HCT116 (cell line): Measurements from ENCODE around the gene STPG1. TPM values are rescaled to one million over a fixed set of nuclear protein-coding genes. Genes with fewer than 3 reads are reported as not detected.
A peak's percentile ranks its signal among the peaks of the same experiment; 100 is the strongest.

Source experiments
- ATAC-seq: fragments of 200-7000 bp; cut with Tn5 transposase; 2 replicates; pipeline ENCODE4 v1.9.1; 2020; ENCODE audit warnings: mild to moderate bottlenecking, moderate library complexity
- BruUV-seq: library from RNA; stranded (reverse); fragments of 400-500 nt; replicated peaks from 2 replicates; lab custom pipeline; 2021; lab: Mats Ljungman, UMichigan
- CTCF ChIA-PET: fragments of 300-600 bp; sonication (Branson Sonifier 250); formaldehyde crosslinking; loops from one replicate; lab custom pipeline; 2021; ENCODE audit warnings: antibody characterized with exemption; lab: Charles Lee
- POLR2A ChIA-PET: fragments of 300-600, 350-600 bp; sonication (Branson Sonifier 250); formaldehyde crosslinking; loops from one replicate; lab custom pipeline; 2021; ENCODE audit warnings: antibody characterized with exemption; lab: Charles Lee
- RAD21 ChIA-PET, 2 experiments: fragments of 300-600 bp; sonication (Branson Sonifier 250); formaldehyde crosslinking; loops; one replicate each; lab custom pipeline; 2023; ENCODE audit warnings: low total read pairs in 2 of 2; ENCODE audit not compliant: uncharacterized antibody in 2 of 2, unreplicated experiment in 2 of 2, low non-redundant PET in 1 of 2; lab: Charles Lee
- DNase-seq: peaks from one replicate; pipeline ENCODE4 v3.0.0-alpha.2; 2010; ENCODE audit warnings: low read depth, low spot score
- H2AFZ ChIP-seq: fragments of 200-600 bp; shearing (Covaris generic), sonication (generic); 2 replicates; pipeline ENCODE4 v1.6.1; 2017; ENCODE audit warnings: low read depth, mixed run types, mixed read lengths, antibody characterized with exemption, low read length; ENCODE audit not compliant: poor library complexity, severe bottlenecking
- H3K27ac ChIP-seq: 2 replicates; pipeline ENCODE4 v1.5.1; 2012; ENCODE audit warnings: low read depth, low read length
- H3K27me3 ChIP-seq: fragments of 200-600 bp; sonication (generic); 2 replicates; pipeline ENCODE4 v1.6.1; 2016; ENCODE audit warnings: mixed run types, low read length, mixed read lengths; ENCODE audit not compliant: insufficient read depth
- H3K36me3 ChIP-seq, 2 experiments: fragments of 200-500 bp in 1 of 2; fragments of 200-600 bp in 1 of 2; sonication (Bioruptor generic) in 1 of 2; sonication (generic) in 1 of 2; 2 replicates each; pipeline versions ENCODE4 v1.5.1 to v1.6.1; 2014 to 2016; ENCODE audit warnings: low read length in 2 of 2, inconsistent platforms in 1 of 2, mixed read lengths in 1 of 2, mixed run types in 1 of 2; ENCODE audit not compliant: insufficient read depth in 2 of 2, control insufficient read depth in 1 of 2
- H3K4me1 ChIP-seq, 2 experiments: fragments of 200-600 bp in 1 of 2; sonication (generic) in 1 of 2; 2 replicates each; pipeline versions ENCODE4 v1.5.1 to v1.6.1; 2012 to 2017; ENCODE audit warnings: low read length in 2 of 2, inconsistent platforms in 1 of 2, mild to moderate bottlenecking in 1 of 2, mixed read lengths in 1 of 2, mixed run types in 1 of 2, moderate library complexity in 1 of 2; ENCODE audit not compliant: insufficient read depth in 2 of 2, control insufficient read depth in 1 of 2
- H3K4me2 ChIP-seq: fragments of 200-600 bp; sonication (generic); 2 replicates; pipeline ENCODE4 v1.6.1; 2017; ENCODE audit warnings: mixed run types, low read length, mixed read lengths
- H3K4me3 ChIP-seq, 2 experiments: fragments of 200-600 bp in 1 of 2; sonication (generic) in 1 of 2; replicated peaks in 1 of 2; 2 replicates each; pipeline ENCODE4 v1.5.1; 2011 to 2016; ENCODE audit warnings: low read length in 2 of 2, control low read depth in 1 of 2, low read depth in 1 of 2, mild to moderate bottlenecking in 1 of 2, mixed read lengths in 1 of 2, mixed run types in 1 of 2
- H3K79me2 ChIP-seq: fragments of 200-600 bp; sonication (generic); 2 replicates; pipeline ENCODE4 v1.6.1; 2017; ENCODE audit warnings: mild to moderate bottlenecking, mixed run types, low read length, moderate library complexity, mixed read lengths; ENCODE audit not compliant: insufficient read depth
- H3K9ac ChIP-seq: fragments of 200-600 bp; sonication (generic); 2 replicates; pipeline ENCODE4 v1.6.1; 2016; ENCODE audit warnings: low read length, mixed read lengths
- H3K9me2 ChIP-seq: fragments of 200-600 bp; sonication (generic), shearing (Covaris generic); 2 replicates; pipeline ENCODE4 v1.6.1; 2017; ENCODE audit warnings: mixed run types, mild to moderate bottlenecking, moderate library complexity; ENCODE audit not compliant: insufficient read depth
- H3K9me3 ChIP-seq, 2 experiments: fragments of 200-500 bp in 1 of 2; fragments of 200-600 bp in 1 of 2; sonication (Bioruptor generic) in 1 of 2; sonication (generic) in 1 of 2; 2 replicates each; pipeline ENCODE4 v1.6.1; 2014 to 2017; ENCODE audit warnings: low read length in 2 of 2, mixed read lengths in 2 of 2, inconsistent platforms in 1 of 2, low read depth in 1 of 2, mild to moderate bottlenecking in 1 of 2, mixed run types in 1 of 2, moderate library complexity in 1 of 2; ENCODE audit not compliant: control insufficient read depth in 1 of 2, insufficient read depth in 1 of 2
- H4K20me1 ChIP-seq: fragments of 200-600 bp; sonication (generic), shearing (Covaris generic); 2 replicates; pipeline ENCODE4 v1.6.1; 2017; ENCODE audit warnings: mixed run types, mild to moderate bottlenecking, moderate library complexity; ENCODE audit not compliant: insufficient read depth
- ATF3 ChIP-seq: IDR thresholded peaks from 2 replicates; pipeline ENCODE4 v1.6.1; 2012
- CBX3 ChIP-seq: IDR thresholded peaks from 2 replicates; pipeline ENCODE4 v1.6.1; 2012; ENCODE audit warnings: low read depth
- CTCF ChIP-seq, 3 experiments: fragments of 200-600 bp in 1 of 3; sonication (generic) in 1 of 3; IDR thresholded peaks in 2 of 3; conservative IDR thresholded peaks in 1 of 3; 2 replicates each; pipeline ENCODE4 v1.5.1; 2012 to 2017; ENCODE audit warnings: low read depth in 2 of 3, low read length in 2 of 3, antibody characterized with exemption in 1 of 3, borderline replicate concordance in 1 of 3, control low read depth in 1 of 3, mild to moderate bottlenecking in 1 of 3, mixed read lengths in 1 of 3, mixed run types in 1 of 3, moderate library complexity in 1 of 3; ENCODE audit not compliant: insufficient read depth in 1 of 3
- EGR1 ChIP-seq: IDR thresholded peaks from 2 replicates; pipeline ENCODE4 v1.6.1; 2012; ENCODE audit warnings: low read depth
- EZH2 ChIP-seq: fragments of 200-600 bp; sonication (generic); IDR thresholded peaks from 2 replicates; pipeline ENCODE4 v1.6.1; 2017; ENCODE audit warnings: antibody characterized with exemption, mixed run types
- EZH2phosphoT487 ChIP-seq: fragments of 200-600 bp; IDR thresholded peaks from 2 replicates; pipeline ENCODE4 v1.6.1; 2018; ENCODE audit warnings: antibody characterized with exemption, borderline replicate concordance
- JUND ChIP-seq: IDR thresholded peaks from 2 replicates; pipeline ENCODE4 v1.6.1; 2012
- MAX ChIP-seq: IDR thresholded peaks from 2 replicates; pipeline ENCODE4 v1.6.1; 2012
- POLR2A ChIP-seq: IDR thresholded peaks from 2 replicates; pipeline ENCODE4 v1.7.0; 2011; ENCODE audit warnings: borderline replicate concordance; ENCODE audit not compliant: insufficient read depth, insufficient read length; ENCODE audit errors: extremely low read depth
- POLR2AphosphoS5 ChIP-seq: IDR thresholded peaks from 2 replicates; pipeline ENCODE4 v1.6.1; 2011; ENCODE audit warnings: mild to moderate bottlenecking, low read depth, low read length, moderate library complexity
- RAD21 ChIP-seq: IDR thresholded peaks from 2 replicates; pipeline ENCODE4 v1.6.1; 2012; ENCODE audit warnings: low read depth, mild to moderate bottlenecking
- TCF7L2 ChIP-seq: IDR thresholded peaks from 2 replicates; pipeline ENCODE4 v1.7.0; 2011; ENCODE audit warnings: borderline replicate concordance, inconsistent platforms; ENCODE audit not compliant: insufficient read depth, insufficient read length; ENCODE audit errors: extremely low read depth
- YY1 ChIP-seq: IDR thresholded peaks from 2 replicates; pipeline ENCODE4 v1.6.1; 2011; ENCODE audit warnings: low read length, low read depth, moderate library complexity, mild to moderate bottlenecking; ENCODE audit not compliant: insufficient replicate concordance; ENCODE audit errors: extremely low read depth
- ZBTB33 ChIP-seq: IDR thresholded peaks from 2 replicates; pipeline ENCODE4 v1.6.1; 2011; ENCODE audit warnings: mild to moderate bottlenecking, low read length, moderate library complexity; ENCODE audit not compliant: insufficient replicate concordance; ENCODE audit errors: extremely low read depth
- ZFX ChIP-seq: fragments of 450-650 bp; IDR thresholded peaks from 2 replicates; pipeline ENCODE4 v1.6.1; 2017
- ZNF274 ChIP-seq: fragments of 200-500 bp; sonication (Bioruptor generic); IDR thresholded peaks from 2 replicates; pipeline ENCODE4 v1.6.1; 2014; ENCODE audit warnings: mild to moderate bottlenecking, low read depth, low read length, inconsistent platforms
- intact Hi-C: fragments of 100-400 bp; cut with micrococcal nuclease; formaldehyde crosslinking; loops from 2 replicates; pipeline ENCODE4 v1.10.0; 2022
- total RNA-seq: library from RNA; stranded (reverse); gene quantifications from one replicate; pipeline ENCODE4 v1.2.1, GENCODE V29; 2021; ENCODE audit not compliant: unreplicated experiment

The STPG1 gene
- total RNA-seq, 1 experiment from 2014 or later, result 13.4 TPM

GRCh38 chr1:24343412-24344089 lies 70.0 kb downstream of the STPG1 start:
- POLR2A ChIA-PET, result no interaction called here
- Histone ChIP-seq H3K36me3 (no peaks in the 10 kb centered on the region), H3K9ac (no peak overlapping the region)
- RAD21 ChIA-PET, result no interaction called here
- no TSS peak for BruUV-seq
- no peak for TF ChIP-seq JUND
- TF ChIP-seq EGR1, result no peak
- no peak for TF ChIP-seq ZBTB33
- TF ChIP-seq TCF7L2, result no peak
- no peak for TF ChIP-seq POLR2AphosphoS5
- no peak for TF ChIP-seq MAX
- TF ChIP-seq EZH2, result no peak
- TF ChIP-seq RAD21, result no peak
- TF ChIP-seq EZH2phosphoT487, result no peak
- no peak for TF ChIP-seq POLR2A
- TF ChIP-seq ZNF274, result no peak
- no peak for TF ChIP-seq ZFX
- no peak for TF ChIP-seq CTCF (IDR thresholded peaks at IDR 0.05 in 2 of 3, conservative IDR thresholded peaks at IDR 0.05 in 1 of 3; ENCODE audit: borderline replicate concordance in 1 of 3, insufficient read depth in 1 of 3, low read depth in 2 of 3, low read length in 2 of 3)
- no peak for TF ChIP-seq ATF3
- no peak for TF ChIP-seq YY1
- no peak for TF ChIP-seq CBX3
- TF ChIP-seq, all 23 proteins: peak for 0
- intact Hi-C loops, result no loop called here
- Histone ChIP-seq H3K27ac (no peak overlapping the region), H3K9me2 (no peaks in the 10 kb centered on the region), H3K79me2 (no peaks in the 10 kb centered on the region), H3K4me3 (no peak overlapping the region), H3K27me3 (peaks cover 12% of the 10 kb centered on the region; the same call in 1 of the 2 replicates), H2AFZ (no peak overlapping the region), H3K9me3 (no peaks in the 10 kb centered on the region), H4K20me1 (no peaks in the 10 kb centered on the region), H3K4me2 (no peak overlapping the region), H3K4me1 (no peaks in the 10 kb centered on the region)
- CTCF ChIA-PET, result no interaction called here
- no peak for DNase-seq
- 0 out of 2 replicates have a peak, but pooled peaks have one; percentile 23 for ATAC-seq
